GM21526 (cell line): Measurements from ENCODE around the gene LRMDA.

Experiments
- ATAC-seq: cut with Tn5 transposase; IDR thresholded peaks from one replicate; pipeline ENCODE4 v1.9.1; 2021; ENCODE audit warnings: moderate library complexity; ENCODE audit not compliant: unreplicated experiment, low FRiP score

The LRMDA gene

GRCh38 chr10:75883081-75884072 lies 452.0 kb downstream of the LRMDA start:
- no peak for ATAC-seq

DNA sequence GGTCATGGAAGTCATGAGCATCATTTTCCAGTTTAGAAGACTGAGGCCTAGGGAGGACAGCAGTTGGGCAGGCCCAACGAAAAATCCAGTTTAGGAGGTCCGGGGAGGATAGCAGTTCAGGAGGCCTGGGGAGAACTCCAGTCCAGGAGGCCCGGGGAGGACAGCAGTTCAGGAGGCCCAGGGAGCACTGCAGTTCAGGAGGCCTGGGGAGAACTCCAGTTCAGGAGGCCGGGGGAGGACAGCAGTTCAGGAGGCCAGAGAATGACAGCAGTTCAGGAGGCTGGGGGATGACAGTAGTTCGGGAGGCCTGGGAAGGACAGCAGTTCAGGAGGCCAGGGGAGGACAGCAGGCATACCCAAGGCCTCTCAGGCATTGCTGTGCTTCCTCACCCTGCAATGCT lies 453.4 kb downstream of the LRMDA start:
- no peak for ATAC-seq

DNA sequence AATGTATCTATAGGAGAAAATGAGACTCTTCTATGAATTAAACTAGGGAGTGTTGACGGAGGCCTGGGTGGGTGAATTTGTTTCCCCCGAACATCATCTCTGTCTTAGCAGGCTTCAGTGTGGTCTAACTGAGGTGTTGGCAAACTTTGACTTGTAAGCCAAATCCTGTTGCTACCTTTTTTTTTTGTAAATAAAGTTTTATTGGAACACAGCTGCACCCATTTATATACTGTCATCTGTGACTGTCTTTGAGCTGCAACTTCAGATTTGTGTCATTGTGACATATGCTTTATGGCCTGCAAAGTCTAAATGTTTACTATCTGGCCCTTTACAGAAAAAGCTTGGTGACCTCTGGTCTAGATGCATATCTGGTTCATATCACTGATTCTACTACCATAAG lies 455.9 kb downstream of the LRMDA start:
- ATAC-seq = no peak

GRCh38 chr10:75887992-75888680 lies 456.7 kb downstream of the LRMDA start:
- no peak for ATAC-seq

DNA sequence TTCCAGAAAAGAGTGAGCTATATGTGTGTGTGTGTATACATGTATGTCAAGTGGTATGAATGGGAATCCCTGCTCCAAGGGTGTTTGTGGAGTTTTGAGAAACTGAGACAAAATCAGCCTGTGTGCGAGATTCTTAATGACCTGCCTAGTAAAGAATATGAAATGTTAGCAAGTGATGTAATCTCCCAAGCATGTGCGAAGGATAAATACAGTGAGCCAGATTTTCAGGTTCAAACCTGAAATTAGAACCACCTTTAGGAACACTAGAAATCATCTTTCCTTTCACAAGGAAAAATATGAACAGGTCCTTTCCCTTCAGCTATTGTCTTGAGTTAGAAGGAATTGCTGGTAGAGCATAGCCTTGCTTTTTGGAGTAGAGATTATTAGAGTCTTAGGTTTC lies 457.6 kb downstream of the LRMDA start:
- ATAC-seq = no peak

DNA sequence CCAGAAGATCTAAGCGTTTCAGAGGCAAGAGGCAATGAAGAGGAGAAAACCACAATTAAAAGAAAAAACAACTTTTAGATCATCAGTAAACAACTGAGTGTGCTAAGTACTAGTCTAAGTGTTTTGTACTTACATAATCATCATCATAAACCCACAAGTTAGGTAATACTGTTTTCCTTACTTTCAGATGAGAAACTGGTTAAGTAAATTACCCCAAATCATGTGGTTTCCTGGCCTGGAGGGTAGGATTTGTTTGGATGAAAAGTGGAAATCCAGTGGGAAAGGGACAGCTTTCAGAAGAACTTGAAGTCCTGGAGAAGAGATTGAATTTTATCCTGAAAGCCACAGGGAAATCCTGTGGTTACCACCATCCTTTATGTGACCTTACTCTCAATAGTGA lies 463.3 kb downstream of the LRMDA start:
- ATAC-seq = no peak

GRCh38 chr10:75895259-75895658 lies 463.8 kb downstream of the LRMDA start:
- ATAC-seq = no peak

DNA sequence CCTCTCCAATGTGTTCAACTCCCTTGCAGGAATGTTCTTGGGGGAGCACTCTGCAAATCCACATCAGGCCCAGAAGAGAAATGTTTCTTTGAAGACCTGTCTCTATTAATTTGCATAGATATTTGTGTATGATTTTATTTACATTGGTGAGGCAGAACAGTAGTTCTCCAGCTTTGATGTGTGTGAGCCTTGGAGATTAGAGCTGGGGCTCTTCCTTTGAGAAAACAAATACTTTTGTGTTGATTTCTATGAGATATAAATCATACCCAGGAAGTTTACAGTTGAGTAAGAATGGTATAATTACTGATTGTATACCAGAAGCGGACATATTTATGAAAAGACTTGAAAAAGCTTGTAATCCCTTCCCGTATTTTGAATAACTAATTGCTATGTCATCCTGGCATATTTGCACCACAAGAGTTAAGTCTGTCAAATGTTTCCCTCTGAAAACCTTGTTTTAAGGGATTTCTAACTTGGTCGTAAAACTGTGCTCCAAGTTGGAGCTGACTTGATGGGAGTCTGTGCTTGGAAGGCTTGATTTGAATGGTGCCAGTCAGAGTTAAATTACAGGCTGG lies 468.5 kb downstream of the LRMDA start:
- ATAC-seq = no peak

DNA sequence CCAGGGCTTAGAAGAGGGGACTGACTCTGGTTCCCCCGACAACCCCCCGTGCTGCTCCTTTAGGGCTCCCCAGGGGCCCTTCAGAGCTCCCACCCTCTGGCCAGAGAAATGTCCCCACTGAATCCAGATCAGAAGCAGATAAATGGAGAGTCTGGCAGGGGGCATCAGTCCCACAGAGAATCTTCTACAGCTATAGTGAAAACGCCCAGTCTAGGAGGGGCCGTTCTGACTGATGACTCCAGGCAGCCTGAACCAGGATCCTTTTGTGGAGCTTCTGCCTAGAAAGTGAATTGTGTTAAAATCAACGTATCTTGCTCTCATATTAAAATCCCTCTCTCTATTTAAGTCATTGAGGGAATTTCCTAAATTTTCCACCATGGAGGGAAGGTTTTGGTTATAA lies 471.4 kb downstream of the LRMDA start:
- no peak for ATAC-seq

GRCh38 chr10:75904499-75905283 lies 473.3 kb downstream of the LRMDA start:
- ATAC-seq = no peak

DNA sequence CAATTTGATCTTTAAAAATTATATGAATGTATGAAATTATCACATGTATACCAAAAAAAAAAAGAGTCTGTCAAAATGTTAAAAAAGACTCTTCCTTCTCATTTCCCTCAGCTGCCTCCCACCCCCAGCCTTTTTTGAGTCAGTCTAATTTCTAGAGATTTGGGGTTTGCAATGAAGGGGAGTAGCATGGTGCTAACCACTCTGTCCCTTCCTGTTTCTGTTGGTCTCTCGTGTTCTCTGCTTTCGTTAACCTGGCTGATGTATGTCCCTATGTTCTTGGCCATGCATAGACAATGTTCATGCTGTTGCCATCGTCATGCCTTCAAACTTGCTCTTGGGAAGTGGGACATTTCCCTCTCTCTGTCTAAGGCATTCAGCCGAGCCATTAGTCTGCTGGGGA lies 474.1 kb downstream of the LRMDA start:
- no peak for ATAC-seq

- no peak for ATAC-seq
These were observed 478.6 kb downstream of the LRMDA start for GRCh38 chr10:75910032-75910431.

GRCh38 chr10:75911426-75911825 lies 480.0 kb downstream of the LRMDA start:
- no peak for ATAC-seq

DNA sequence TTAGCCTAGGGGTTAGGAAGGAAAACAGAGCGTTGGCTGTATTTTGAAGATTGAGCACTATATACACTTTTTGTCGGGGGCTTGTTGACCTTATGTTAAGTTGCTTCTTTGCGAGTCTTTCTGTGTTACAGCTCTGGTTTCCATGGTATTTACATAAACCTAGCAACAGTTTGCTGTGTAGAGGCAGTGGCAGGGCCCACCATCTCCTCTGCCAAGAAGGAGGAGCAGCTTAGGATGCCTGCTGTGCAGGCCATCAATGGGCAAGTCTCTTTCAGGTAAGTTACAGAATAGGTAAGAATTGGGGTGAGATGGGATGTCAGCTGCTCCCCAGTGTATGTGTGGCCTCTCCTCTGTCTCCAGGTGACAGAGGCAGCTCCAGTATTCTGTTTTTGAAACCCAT lies 485.5 kb downstream of the LRMDA start:
- no peak for ATAC-seq

DNA sequence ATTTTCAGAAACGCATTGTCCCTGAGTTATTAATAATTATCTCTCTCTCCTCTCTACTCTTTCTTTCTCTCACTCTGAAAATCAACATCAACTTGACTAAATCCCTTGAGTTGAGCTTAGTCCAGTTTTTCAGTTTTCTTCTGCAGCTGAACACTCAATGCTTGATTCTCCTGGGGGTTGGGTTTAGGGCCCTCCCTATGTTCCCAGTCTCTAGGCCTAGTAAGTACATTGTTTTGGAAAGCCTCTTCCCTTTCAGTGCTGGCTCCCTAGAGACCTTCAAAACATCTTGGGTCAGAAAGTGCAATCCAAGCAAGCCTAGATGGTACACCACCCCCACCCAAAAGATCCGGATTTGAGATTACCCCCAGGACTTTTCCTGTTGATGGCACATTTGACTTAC lies 488.5 kb downstream of the LRMDA start:
- no peak for ATAC-seq

- ATAC-seq = no peak
These were observed 491.0 kb downstream of the LRMDA start for GRCh38 chr10:75922435-75922834.

DNA sequence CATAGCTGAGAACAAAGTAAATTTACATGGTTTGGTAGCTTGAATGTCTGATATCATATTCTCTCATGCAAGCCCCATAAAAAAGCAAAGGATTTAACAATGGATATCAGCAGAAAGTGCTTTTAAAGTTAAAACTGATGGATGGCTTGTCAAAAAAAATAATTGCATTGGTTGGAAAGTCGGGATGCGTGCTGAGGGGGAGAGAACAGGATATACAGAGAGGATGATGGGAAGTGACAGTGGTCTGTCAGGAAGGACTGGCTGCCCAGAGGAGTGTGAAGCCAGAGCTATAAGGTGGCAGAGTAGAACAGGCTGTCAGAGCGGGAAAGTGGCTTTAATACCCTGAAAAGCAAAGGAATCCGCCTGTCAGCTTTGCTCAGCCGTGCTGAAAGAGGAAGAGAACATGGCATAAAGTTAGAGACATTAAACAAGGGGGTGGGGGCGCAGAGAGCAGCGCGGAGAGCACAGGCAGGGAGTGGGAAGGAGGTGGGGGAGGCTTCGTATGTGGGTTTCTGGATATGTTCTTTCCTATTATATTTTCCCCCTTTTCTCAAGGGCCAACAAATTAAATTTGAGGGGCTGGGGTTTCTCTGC lies 493.0 kb downstream of the LRMDA start:
- ATAC-seq = no peak

GRCh38 chr10:75925999-75926398 lies 494.6 kb downstream of the LRMDA start:
- ATAC-seq = no peak

DNA sequence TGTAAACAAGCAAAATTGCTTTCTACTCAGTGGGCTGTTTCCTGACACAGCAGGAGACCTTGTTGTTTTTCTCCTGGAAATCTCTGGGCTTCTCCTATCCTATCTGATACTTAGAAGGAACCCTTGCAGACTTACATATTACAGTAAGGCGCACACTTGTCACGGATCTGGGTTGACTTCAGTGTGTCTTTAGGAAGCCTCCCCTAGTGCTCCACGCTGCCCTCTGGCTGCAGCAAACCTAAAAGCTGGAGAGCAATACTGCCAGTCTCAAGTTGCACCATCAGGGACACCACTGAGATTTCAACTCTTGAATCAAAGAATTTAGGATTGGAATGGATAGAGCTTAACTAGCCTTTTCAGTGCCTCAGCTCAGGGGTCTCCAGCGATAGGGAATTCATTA lies 495.3 kb downstream of the LRMDA start:
- no peak for ATAC-seq

GRCh38 chr10:75928231-75928630 lies 496.8 kb downstream of the LRMDA start:
- no peak for ATAC-seq
